AG04449 (cell line): Measurements from ENCODE around the gene MTRF1L.

Source experiments
- CTCF ChIA-PET: fragments of 350-600 bp; formaldehyde crosslinking; extraction: SDS; loops from one replicate; lab custom pipeline; 2021; ENCODE audit warnings: antibody characterized with exemption; lab: Yijun Ruan, JAX
- POLR2A ChIA-PET: fragments of 400-600, 350-600 bp; formaldehyde crosslinking; extraction: SDS; loops from one replicate; lab custom pipeline; 2020; ENCODE audit warnings: antibody characterized with exemption, inconsistent platforms; lab: Yijun Ruan, JAX
- DNase-seq: peaks from one replicate; pipeline ENCODE4 v3.0.0-alpha.2; 2010; ENCODE audit warnings: low read depth, low spot score
- H3K4me3 ChIP-seq: 2 replicates; pipeline ENCODE4 v1.5.1; 2011; ENCODE audit warnings: low read depth, mild to moderate bottlenecking, control low read depth, low read length
- CTCF ChIP-seq: IDR thresholded peaks from one replicate; pipeline ENCODE4 v1.5.1; 2011; ENCODE audit warnings: mild to moderate bottlenecking, moderate library complexity, low read length, control low read depth, inconsistent platforms; ENCODE audit not compliant: insufficient read depth; ENCODE audit errors: missing control alignments

The MTRF1L gene

GRCh38 chr6:152979116-152979515 lies 23.4 kb downstream of the MTRF1L start:
- no peak for TF ChIP-seq CTCF
- CTCF ChIA-PET = interaction anchor here (1.2 to 3.8 kb wide), 3 partner anchors 18 to 231 kb away, joined by 3 to 11 read pairs (median 3); no protein-coding TSS in a partner anchor
- POLR2A ChIA-PET = no interaction called here
- H3K4me3 ChIP-seq = no peak overlapping the region
- no peak for DNase-seq

GRCh38 chr6:152978058-152978457 lies 24.5 kb downstream of the MTRF1L start:
- DNase-seq = no peak
- no peak for TF ChIP-seq CTCF
- H3K4me3 ChIP-seq = no peak overlapping the region
- ChIA-PET CTCF (interaction anchor here (0.9 to 3.8 kb wide), 5 partner anchors 25 to 230 kb away, joined by 3 to 11 read pairs (median 4); no protein-coding TSS in a partner anchor), POLR2A (no interaction called here)

- no peak overlapping the region for H3K4me3 ChIP-seq
Observed at GRCh38 chr6:152977556-152977955, 25.0 kb downstream of the MTRF1L start.

GRCh38 chr6:152976749-152977148 lies 25.8 kb downstream of the MTRF1L start:
- POLR2A ChIA-PET = interaction anchor here (0.7 kb wide), 1 partner anchor 258 kb away, joined by 3 read pairs; no protein-coding TSS in a partner anchor
- CTCF ChIA-PET = interaction anchor here (1.0 to 3.8 kb wide), 2 partner anchors 29 to 47 kb away, joined by 4 to 11 read pairs; no protein-coding TSS in a partner anchor
- TF ChIP-seq CTCF = no peak
- no peak for DNase-seq
- no peak overlapping the region for H3K4me3 ChIP-seq

More at GRCh38 chr6:152977556-152977955, 25.0 kb downstream of the MTRF1L start:
- no peak for TF ChIP-seq CTCF
- DNase-seq = no peak
- CTCF ChIA-PET = interaction anchor here (0.9 to 3.8 kb wide), 5 partner anchors 24 to 113 kb away, joined by 3 to 11 read pairs (median 4); no protein-coding TSS in a partner anchor
- POLR2A ChIA-PET = interaction anchor here (0.7 kb wide), 1 partner anchor 258 kb away, joined by 3 read pairs; no protein-coding TSS in a partner anchor

GRCh38 chr6:152975204-152975915 lies 27.1 kb downstream of the MTRF1L start:
- ChIA-PET CTCF (no interaction called here), POLR2A (no interaction called here)
- no peak for DNase-seq
- no peak overlapping the region for H3K4me3 ChIP-seq
- no peak for TF ChIP-seq CTCF

GRCh38 chr6:152973916-152974315 lies 28.6 kb downstream of the MTRF1L start:
- no peak overlapping the region for H3K4me3 ChIP-seq
- CTCF ChIA-PET = interaction anchor here (1.3 to 3.2 kb wide), 4 partner anchors 10 to 26 kb away, joined by 4 to 11 read pairs (median 6); partner anchors contain the start of gene FBXO5
- no peak for TF ChIP-seq CTCF
- POLR2A ChIA-PET = no interaction called here
- no peak for DNase-seq
